MCF 10A (cell line): Measurements from ENCODE around the gene FAM50A. TPM values are rescaled to one million over a fixed set of nuclear protein-coding genes. Genes with fewer than 3 reads are reported as not detected.

ENCODE experiments used
- BruUV-seq: library from RNA; stranded (reverse); fragments of 400-500 nt; replicated peaks from 2 replicates; lab custom pipeline; 2021; lab: Mats Ljungman, UMichigan
- CTCF ChIA-PET: fragments of 300-600 bp; sonication (Branson Sonifier 250); formaldehyde crosslinking; extraction: SDS; loops from one replicate; lab custom pipeline; 2021; ENCODE audit warnings: antibody characterized with exemption, inconsistent platforms; lab: Yijun Ruan, JAX
- POLR2A ChIA-PET: fragments of 300-600, 350-650 bp; sonication (Branson Sonifier 250); formaldehyde crosslinking; extraction: SDS; loops from one replicate; lab custom pipeline; 2020; ENCODE audit warnings: antibody characterized with exemption, inconsistent platforms; lab: Yijun Ruan, JAX
- DNase-seq: peaks from one replicate; pipeline ENCODE4 v3.0.0-alpha.2; 2018; ENCODE audit not compliant: unreplicated experiment
- H3K27ac Mint-ChIP-seq: one replicate; pipeline ENCODE4 v1.8.0; 2022; ENCODE audit warnings: mild to moderate bottlenecking, low read depth, mixed read lengths; ENCODE audit not compliant: unreplicated experiment
- H3K27me3 Mint-ChIP-seq: one replicate; pipeline ENCODE4 v1.8.0; 2022; ENCODE audit warnings: mixed read lengths; ENCODE audit not compliant: insufficient read depth, unreplicated experiment
- H3K36me3 Mint-ChIP-seq: one replicate; pipeline ENCODE4 v1.8.0; 2022; ENCODE audit warnings: mild to moderate bottlenecking, moderate library complexity, mixed read lengths; ENCODE audit not compliant: insufficient read depth, unreplicated experiment
- H3K4me1 Mint-ChIP-seq: one replicate; pipeline ENCODE4 v1.8.0; 2022; ENCODE audit warnings: mixed read lengths; ENCODE audit not compliant: insufficient read depth, unreplicated experiment
- H3K4me3 Mint-ChIP-seq: one replicate; pipeline ENCODE4 v1.8.0; 2022; ENCODE audit warnings: mild to moderate bottlenecking, moderate library complexity, mixed read lengths; ENCODE audit not compliant: unreplicated experiment
- H3K9me3 Mint-ChIP-seq: one replicate; pipeline ENCODE4 v1.8.0; 2022; ENCODE audit warnings: mixed read lengths; ENCODE audit not compliant: unreplicated experiment
- intact Hi-C: fragments of 100-400 bp; cut with micrococcal nuclease; formaldehyde crosslinking; loops from 2 replicates; pipeline ENCODE4 v1.14.1; 2022
- total RNA-seq: library from RNA; stranded (reverse); gene quantifications from 2 replicates; pipeline ENCODE4 v1.2.3, GENCODE V29; 2022
- TF ChIP-seq, protein P1 (sequence below): fragments of 200-600 bp; IDR thresholded peaks from one replicate; pipeline ENCODE4 v1.8.0; 2022; ENCODE audit warnings: antibody characterized with exemption, mild to moderate bottlenecking; ENCODE audit not compliant: unreplicated experiment

FAM50A gene
- total RNA-seq, 1 experiment from 2014 or later = 62.1 TPM

DNA sequence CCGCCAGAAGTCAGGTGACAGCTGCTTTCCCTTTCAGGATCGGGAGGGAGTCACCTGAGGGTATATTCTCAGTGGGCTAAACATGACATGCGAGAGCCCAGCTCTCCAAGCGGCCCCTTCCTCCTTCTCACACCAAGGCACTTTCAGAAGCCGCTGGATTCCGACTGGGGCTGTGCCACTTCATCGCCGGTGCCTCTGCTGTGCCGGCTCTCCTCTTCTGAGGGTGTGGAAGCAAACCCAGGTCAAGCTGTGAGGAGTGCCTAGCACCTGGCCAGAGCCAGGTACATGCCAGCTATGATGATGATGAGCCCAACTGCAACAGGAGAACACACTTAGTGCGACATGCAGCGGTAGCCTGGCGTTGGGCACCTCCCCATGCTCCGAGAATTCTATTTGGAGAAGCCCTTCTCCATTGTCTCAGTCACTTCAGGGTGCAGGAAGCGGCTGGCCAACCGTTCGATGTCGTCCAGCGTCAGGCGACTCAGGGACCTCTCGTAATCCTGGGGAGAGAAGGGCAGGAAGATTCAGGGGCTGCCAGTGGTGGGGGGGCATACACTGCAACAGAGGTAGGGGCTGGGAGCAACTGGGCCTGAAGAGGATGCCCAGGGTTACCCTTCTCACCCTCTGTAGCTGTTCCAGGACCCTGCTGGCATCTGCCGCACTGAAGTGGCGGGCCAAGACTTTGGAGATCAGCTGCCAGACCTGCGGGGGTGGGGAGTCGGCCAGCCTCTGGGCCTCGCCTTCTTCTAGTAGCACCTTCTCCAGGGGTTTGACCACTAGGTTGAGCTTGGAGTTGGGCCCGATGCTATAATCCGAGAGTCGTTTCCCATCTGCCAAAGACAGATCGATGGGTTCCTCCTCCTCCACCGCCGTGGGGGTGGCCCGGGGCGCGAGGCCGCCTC, 41.5 kb downstream of the FAM50A start:
- TF ChIP-seq, protein P1, sequence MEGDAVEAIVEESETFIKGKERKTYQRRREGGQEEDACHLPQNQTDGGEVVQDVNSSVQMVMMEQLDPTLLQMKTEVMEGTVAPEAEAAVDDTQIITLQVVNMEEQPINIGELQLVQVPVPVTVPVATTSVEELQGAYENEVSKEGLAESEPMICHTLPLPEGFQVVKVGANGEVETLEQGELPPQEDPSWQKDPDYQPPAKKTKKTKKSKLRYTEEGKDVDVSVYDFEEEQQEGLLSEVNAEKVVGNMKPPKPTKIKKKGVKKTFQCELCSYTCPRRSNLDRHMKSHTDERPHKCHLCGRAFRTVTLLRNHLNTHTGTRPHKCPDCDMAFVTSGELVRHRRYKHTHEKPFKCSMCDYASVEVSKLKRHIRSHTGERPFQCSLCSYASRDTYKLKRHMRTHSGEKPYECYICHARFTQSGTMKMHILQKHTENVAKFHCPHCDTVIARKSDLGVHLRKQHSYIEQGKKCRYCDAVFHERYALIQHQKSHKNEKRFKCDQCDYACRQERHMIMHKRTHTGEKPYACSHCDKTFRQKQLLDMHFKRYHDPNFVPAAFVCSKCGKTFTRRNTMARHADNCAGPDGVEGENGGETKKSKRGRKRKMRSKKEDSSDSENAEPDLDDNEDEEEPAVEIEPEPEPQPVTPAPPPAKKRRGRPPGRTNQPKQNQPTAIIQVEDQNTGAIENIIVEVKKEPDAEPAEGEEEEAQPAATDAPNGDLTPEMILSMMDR = no peak
- H3K27ac Mint-ChIP-seq = no peak overlapping the region
- DNase-seq = no peak
- no TSS peak for BruUV-seq
- H3K4me1 Mint-ChIP-seq = peaks cover 7% of the 10 kb centered on the region
- intact Hi-C loops = no loop called here
- peaks cover 24% of the 10 kb centered on the region for H3K36me3 Mint-ChIP-seq
- H3K4me3 Mint-ChIP-seq = peak overlapping the region; percentile 52
- H3K9me3 Mint-ChIP-seq = no peaks in the 10 kb centered on the region
- POLR2A ChIA-PET = interaction anchor here (0.7 to 3.5 kb wide), 10 partner anchors 10 to 719 kb away, joined by 3 to 13 read pairs (median 5); partner anchors contain the start of genes ATP6AP1, RPL10 and TAFAZZIN
- H3K27me3 Mint-ChIP-seq = peaks cover 23% of the 10 kb centered on the region
- CTCF ChIA-PET = interaction anchor here (0.6 to 1.2 kb wide), 3 partner anchors 12 to 55 kb away, joined by 3 to 6 read pairs (median 4); no protein-coding TSS in a partner anchor

GRCh38 chrX:154486052-154486395, 42.1 kb downstream of the FAM50A start:
- CTCF ChIA-PET = interaction anchor here (1.2 kb wide), 1 partner anchor 13 kb away, joined by 4 read pairs; no protein-coding TSS in a partner anchor
- TF ChIP-seq, protein P1 = no peak
- Mint-ChIP-seq H3K9me3 (no peaks in the 10 kb centered on the region), H3K27me3 (peaks cover 23% of the 10 kb centered on the region), H3K4me1 (peaks cover 7% of the 10 kb centered on the region), H3K4me3 (peak overlapping the region; percentile 52), H3K36me3 (peaks cover 24% of the 10 kb centered on the region), H3K27ac (no peak overlapping the region)
- BruUV-seq = no TSS peak
- DNase-seq = peak; percentile 13
- intact Hi-C loops = no loop called here
- POLR2A ChIA-PET = interaction anchor here (0.7 to 3.5 kb wide), 10 partner anchors 13 to 718 kb away, joined by 4 to 13 read pairs (median 6); partner anchors contain the start of genes ATP6AP1, RPL10 and TAFAZZIN

DNA sequence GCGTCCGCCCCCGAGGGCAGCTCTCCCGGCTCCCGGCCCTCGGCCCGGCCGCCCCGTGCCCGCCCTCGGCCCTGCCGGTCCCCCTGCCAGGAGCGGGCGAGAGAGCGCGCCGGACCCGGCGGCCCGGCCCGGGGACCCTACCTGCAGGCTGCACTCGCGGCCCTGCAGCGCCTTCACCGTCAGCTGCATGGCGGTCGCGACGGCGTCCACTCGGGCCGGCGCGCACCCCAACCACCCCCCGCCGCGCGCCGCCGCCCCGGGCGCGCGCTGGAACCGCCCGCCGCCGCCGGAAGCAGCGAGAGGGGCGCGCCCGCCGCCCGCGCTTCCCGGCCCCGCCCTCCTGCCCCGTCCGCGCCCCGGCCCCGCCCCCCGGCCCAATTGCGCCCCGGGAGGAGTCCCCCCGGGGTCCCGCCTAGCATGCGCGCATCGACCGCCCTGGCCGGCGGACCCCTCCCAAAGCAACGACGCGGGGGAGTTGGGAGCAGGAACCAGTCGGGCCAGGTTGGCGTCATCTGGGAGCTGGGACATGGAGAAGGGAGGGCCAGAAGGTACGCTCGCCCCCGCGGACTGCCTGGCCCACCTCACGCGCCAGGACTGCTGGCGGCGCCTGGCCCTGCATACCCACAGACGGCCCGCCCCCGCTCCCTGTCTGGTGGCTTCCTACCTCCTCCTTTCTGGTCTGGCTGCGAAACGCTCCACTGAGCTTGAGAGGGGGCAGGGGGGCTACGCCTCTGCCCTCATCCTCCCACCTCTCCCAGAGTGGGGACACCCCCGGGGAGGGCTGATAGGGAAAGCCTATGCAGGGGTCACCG, 42.7 kb downstream of the FAM50A start, which contains the start of gene UBL4A:
Gene UBL4A, minus strand, starts transcription at position 220 of the 812 bp plus-strand sequence. Its CDS starts 31 bp downstream, at position 189.
- H3K27me3 Mint-ChIP-seq = peaks cover 23% of the 10 kb centered on the region
- peaks cover 7% of the 10 kb centered on the region for H3K4me1 Mint-ChIP-seq
- H3K27ac Mint-ChIP-seq = no peak within 1 kb of the TSS
- BruUV-seq = no TSS peak
- peak; percentile 26 for DNase-seq
- intact Hi-C loops = no loop called here
- TF ChIP-seq, protein P1 = no peak
- H3K4me3 Mint-ChIP-seq = peak within 1 kb of the TSS; percentile 65
- no peaks in the 10 kb centered on the region for H3K9me3 Mint-ChIP-seq
- ChIA-PET CTCF (interaction anchor here (1.0 to 1.2 kb wide), 3 partner anchors 14 to 113 kb away, joined by 3 to 4 read pairs (median 4); no protein-coding TSS in a partner anchor), POLR2A (interaction anchor here (0.6 to 3.5 kb wide), 15 partner anchors 13 to 1545 kb away, joined by 3 to 13 read pairs (median 4); partner anchors contain the start of genes ATP6AP1, RPL10 and TAFAZZIN)
- H3K36me3 Mint-ChIP-seq = peaks cover 24% of the 10 kb centered on the region
